Renal cortex interstitium (tissue), 11 donors: ENCODE measurements around the gene KLRC1. TPM values are rescaled to one million over a fixed set of nuclear protein-coding genes. Genes with fewer than 3 reads are reported as not detected.
"Not testable (repeated sequence)": the region's sequence is repeated elsewhere in the genome, so short reads cannot be mapped to it uniquely, and the experiment has no call there.

Source experiments
- DNase-seq, 11 donors: peaks; one replicate each; pipeline ENCODE4 v3.0.0-alpha.2; 2013; ENCODE audit warnings: low read depth in 9 of 11, low spot score in 4 of 11; ENCODE audit errors: extremely low read depth in 1 of 11
- polyA plus RNA-seq, 3 donors: library from polyadenylated mRNA; unstranded; fragments of 120-200 nt; gene quantifications; one replicate each; pipeline ENCODE4 v1.2.1, GENCODE V29; 2013; ENCODE audit not compliant: insufficient read length in 3 of 3

The KLRC1 gene
- polyA plus RNA-seq, 3 donors, result 0.53 to 0.80 (median 0.62) TPM

DNA sequence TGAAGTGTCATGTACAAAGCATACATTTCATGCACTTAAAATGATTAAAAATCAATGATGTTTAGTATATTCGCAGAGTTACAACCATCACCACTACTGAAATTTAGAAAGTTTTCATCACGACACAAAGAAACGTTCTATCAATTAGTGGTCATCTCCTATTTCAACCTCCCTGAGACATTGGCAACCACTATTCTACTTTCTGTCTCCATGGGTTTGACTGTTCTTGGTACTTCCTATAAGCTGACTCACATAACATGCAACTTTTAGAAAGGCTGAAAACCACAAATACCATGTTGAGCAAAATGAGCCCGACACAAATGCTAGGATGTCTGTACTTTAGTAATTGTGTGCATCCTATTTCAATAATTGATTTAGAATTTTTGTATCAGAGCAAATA, 22.6 kb downstream of the KLRC1 start:
- DNase-seq, result not testable (repeated sequence)

DNA sequence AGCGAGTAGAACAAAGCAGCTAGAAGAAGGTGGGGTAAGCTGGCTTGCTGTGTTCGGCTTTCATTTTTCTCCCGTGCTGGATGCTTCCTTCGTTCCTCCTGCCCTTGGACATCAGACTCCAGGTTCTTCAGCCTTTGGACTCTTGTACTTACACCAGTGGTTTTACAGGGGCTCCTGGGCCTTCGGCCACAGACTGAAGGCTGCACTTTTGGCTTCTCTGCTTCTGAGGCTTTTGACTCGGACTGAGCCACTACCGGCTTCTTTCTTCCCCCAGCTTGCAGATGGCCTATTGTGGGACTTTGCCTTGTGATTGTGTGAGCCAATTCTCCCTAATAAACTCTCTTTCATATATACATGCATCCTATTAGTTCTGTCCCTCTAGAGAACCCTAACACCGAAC, 27.2 kb downstream of the KLRC1 start:
- not testable (repeated sequence) for DNase-seq

DNA sequence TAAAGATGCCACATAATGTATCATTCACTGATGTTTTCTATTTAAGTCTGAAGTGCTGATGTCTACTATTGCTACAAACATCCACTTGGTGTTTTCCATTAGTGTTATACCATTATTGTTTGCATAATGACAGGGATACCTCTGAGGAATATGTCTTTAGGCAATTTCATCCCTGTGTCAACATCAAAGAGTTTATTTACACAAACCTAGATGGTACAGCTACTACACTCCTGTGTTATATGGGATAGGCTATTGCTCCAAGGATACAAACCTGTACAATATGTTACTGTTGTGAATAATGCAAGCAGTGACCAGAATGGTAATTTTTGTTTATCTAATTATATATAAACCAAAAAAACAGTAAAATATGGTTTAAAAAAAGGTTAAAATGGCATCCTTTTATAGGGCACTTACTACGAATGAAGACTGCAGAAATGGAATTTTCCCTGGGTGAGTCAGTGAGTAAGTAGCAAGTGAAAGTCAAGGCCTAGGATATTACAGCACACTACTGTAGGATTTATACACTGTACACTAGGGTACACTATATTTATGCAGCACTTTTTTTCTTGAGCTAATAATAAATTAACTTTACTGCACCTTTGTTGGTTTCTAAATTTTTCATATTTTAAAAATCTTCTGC, 28.8 kb downstream of the KLRC1 start:
- DNase-seq, result not testable (repeated sequence)

DNA sequence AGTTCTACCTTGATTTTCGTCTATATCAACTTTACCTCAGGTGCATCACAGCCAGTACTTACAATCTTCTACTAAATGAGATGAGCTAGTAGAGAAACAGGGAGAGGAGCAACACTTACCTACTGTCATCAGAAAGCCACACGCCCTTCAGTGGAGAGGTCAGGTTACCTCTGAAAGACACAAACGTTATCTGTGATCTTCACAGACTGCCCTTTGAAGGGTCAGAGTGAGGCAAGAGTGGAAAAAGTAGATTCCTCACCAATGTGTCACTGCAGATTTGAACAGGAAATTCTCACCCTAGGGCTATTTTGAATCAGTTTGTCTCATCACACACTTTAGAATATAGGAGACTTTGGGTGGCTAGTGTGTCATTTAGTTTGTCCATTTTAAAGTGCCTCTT, 31.0 kb downstream of the KLRC1 start:
- DNase-seq, result not testable (repeated sequence)

DNA sequence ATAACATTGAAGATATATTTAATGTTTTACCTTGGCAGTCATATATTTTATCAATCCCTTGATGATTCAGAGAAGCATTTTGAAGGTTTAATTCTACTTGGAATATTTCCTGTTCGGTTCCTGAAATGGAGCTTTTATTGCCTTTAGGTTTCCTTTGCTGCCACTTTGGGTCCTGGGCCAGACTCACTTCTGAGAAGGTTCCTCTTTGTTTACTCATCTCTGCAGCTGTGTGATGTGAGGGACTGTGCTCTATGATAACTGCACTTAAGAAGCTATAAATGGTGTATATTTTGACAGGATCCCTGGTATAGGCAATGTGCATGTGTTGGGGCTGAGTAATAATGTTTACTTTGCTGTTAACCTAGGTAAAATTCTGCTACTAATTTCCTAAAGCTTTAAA, 32.8 kb downstream of the KLRC1 start, which contains the start of gene KLRC3:
TSS of gene KLRC3 (minus strand) at position 262 of the 400 bp plus-strand sequence. CDS start at position 217, 45 bp downstream.
- DNase-seq, result not testable (repeated sequence)

DNA sequence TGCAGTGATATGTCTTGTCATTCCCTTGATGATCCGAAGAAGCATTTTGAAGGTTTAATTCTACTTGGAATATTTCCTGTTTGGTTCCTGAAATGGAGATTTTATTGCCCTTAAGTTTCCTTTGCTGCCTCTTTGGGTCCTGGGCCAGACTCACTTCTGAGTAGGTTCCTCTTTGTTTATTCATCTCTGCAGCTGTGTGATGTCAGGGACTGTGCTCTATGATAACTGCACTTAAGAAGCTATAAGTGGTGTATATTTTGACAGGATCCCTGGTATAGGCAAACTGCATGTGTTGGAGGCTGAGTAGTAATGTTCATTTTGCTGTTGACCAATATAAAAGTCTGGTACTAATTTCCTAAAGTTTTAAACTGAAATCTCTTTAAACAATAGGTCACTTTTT, 43.8 kb downstream of the KLRC1 start, which contains the start of gene KLRC4:
TSS of gene KLRC4 (minus strand) at position 366 of the 400 bp plus-strand sequence. CDS start at position 184, 182 bp downstream.
- DNase-seq, result no peak

DNA sequence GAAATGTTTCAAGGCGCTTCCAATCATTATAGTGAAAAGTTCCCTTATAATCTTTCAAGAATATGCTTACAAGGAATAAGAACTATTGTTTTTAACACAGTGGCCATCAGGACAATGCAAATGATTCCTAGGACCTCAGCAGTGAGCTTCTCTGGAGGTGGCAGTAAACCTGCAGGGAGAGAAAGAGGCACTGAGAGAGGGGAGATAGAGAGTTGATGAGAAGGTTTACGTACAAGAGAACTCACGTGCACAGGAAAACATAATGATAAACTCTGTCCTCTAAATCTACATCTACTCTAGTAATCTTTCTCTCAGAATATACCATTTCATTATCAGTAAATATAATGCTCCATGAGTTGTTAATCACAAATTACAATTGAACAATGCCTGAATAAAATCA, 44.3 kb downstream of the KLRC1 start:
- DNase-seq, result no peak

DNA sequence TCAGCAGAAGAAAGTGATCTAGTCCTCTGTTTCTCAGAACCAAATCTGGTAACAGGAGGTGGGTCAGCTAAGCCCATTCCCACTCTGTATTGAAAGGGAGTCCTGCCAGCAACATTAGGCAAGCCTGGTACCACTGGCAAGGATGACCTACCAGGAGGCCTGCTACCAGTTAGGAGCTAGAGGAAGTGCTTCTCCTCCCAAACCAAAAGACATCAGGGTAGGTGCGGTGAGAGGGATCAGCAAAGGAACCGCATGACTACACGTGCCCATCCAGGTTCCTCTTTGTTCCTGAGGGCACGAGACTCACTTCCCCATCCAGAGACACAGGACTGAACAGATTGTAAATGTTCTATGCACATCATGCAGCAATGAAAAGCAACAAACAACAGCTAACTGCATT, 46.5 kb downstream of the KLRC1 start:
- no peak for DNase-seq

DNA sequence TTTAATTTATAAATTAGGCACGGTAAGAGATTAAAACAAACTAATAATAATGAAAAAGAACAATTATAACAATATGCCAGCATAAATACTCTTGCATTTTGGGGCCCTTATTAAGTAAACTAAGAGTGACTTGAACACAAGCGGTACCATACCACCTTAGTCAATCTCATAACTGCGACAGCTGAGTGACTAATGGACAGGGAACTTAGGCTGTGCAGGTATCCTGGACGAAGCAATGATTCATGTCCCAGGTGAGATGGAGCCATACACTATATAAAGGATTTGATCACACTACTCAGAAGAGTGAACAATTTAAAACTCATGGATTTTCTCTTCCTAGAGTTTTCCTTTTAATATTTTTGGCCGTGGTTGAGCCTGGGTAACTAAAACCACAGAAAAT, 47.9 kb downstream of the KLRC1 start:
- DNase-seq, result no peak

DNA sequence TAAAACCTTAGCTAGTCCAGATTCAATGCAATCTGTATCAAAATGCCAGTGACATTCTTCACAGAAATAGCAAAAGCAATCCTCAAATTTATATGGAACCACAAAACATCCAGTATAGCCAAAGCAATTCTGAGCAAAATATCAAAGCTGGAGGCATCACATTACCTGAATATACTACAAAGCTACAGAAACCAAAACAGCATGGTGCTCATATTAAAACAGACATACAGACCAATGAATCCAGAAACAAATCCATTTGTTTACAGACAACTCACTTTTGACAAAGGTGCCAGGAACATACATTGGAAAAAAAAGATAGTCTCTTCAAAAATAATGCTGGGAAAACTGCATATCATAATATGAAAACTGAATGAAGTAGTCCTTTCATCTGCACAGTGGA, 48.4 kb downstream of the KLRC1 start:
- DNase-seq, result no peak

DNA sequence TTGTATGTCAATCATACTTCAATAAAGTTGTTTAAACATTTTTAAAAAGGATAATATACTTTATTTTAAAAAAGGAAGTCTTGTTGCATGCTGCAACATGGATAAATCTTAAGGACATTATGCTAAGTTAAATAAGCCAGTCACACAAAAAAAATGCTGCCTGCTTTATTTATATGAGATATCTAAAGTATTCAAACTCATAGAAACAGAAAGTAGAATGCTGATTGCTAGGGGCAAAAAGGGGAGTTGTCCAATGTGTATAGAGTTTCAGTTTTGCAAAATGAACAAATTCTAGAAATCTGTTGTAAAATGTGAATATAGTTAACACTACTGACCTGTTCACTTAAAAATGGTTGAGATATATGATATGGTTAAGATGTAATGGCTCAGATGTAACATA, 52.3 kb downstream of the KLRC1 start:
- no peak for DNase-seq

DNA sequence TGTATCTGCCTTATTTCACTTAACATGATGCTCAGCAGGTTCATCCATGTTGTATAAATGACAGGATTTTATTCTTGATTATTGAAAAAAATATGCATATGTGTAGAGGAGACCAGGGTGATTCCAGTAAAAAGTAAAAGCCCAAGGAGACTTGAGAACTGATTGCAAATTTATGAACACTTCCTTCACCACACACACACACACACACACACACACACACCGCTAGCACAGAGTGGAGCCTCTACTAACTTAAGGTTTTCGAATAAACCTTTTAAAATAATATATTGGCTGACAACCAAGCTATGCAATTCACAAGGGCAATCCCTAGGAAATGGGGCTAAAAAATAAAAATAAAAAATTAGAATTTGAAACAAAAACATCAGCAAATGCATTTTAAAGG, 55.0 kb downstream of the KLRC1 start:
- DNase-seq, result no peak

DNA sequence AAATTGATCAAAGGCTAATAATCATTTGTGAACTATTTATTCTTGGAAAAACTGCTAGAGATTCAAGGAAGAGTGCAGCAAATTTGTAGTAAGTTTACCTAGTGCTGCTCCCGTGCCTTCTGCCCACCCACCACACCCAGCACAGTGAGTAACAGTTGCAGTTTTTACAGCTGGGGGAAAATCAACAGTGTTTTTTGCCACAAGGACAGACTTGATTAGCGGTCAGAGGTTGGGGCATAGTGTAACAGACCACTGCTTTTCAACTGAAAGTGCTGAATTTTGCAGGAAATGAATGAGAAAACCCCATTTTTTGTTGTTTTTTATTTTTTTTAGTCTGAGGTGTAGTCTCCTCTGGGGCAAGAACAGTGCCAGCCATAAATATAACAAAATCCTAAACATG, 55.9 kb downstream of the KLRC1 start:
- DNase-seq, result no peak

DNA sequence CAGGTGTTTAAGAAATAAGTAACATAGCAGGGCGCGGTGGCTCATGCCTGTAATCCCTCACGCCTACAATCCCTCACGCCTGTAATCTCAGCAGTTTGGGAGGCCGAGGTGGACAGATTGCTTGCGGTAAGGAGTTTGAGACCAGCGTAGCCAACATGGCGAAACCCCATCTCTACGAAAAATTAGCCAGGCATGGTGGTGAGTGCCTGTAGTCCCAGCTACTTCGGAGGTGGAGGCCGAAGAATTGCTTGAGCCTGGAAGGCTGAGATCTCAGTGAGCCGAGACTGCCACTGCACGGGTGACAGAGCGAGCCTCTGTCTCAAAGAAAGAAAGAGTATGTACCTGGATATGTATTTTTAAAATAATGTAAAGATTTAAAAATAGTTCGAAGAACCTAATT, 57.0 kb downstream of the KLRC1 start:
- DNase-seq, result not testable (repeated sequence)

Other genes starting within 250 kb of the KLRC1 start
- 10 to 100 TPM; 62.9 to 92.4 (median 80.9) TPM for gene GABARAPL1, start 240.5 kb downstream of the KLRC1 start, polyA plus RNA-seq
- under 1 TPM; 0.23 to 0.70 (median 0.53) TPM for gene KLRD1, start 145.5 kb downstream of the KLRC1 start, polyA plus RNA-seq
- 1 to 10 TPM in 1 of 3 donors, under 1 TPM in 2; 0.39 to 1.1 (median 0.66) TPM for gene KLRK1, start 63.3 kb downstream of the KLRC1 start, polyA plus RNA-seq
- not detected for gene KLRC4, start 43.6 kb downstream of the KLRC1 start, polyA plus RNA-seq
- gene KLRC3, start 32.8 kb downstream of the KLRC1 start, polyA plus RNA-seq, result not detected
- gene KLRC2, start 17.4 kb downstream of the KLRC1 start, polyA plus RNA-seq, result under 1 TPM in 2 of 3 donors, not detected in 1; 0.22 to 0.28 TPM
- gene EIF2S3B, start 52.5 kb upstream of the KLRC1 start, polyA plus RNA-seq, result 10 to 100 TPM in 1 of 3 donors, 1 to 10 TPM in 2; 2.2 to 10.1 (median 2.6) TPM
- 10 to 100 TPM; 38.9 to 41.5 (median 41.4) TPM for gene MAGOHB, start 160.2 kb upstream of the KLRC1 start, polyA plus RNA-seq
- under 1 TPM; 0.64 to 0.80 (median 0.69) TPM for gene STYK1, start 220.7 kb upstream of the KLRC1 start, polyA plus RNA-seq